Liver (tissue), 9 donors: ENCODE measurements around the gene RAD51B. TPM values are rescaled to one million over a fixed set of nuclear protein-coding genes. Genes with fewer than 3 reads are reported as not detected.
"Not testable (repeated sequence)": the region's sequence is repeated elsewhere in the genome, so short reads cannot be mapped to it uniquely, and the experiment has no call there.

Source experiments
- DNase-seq: peaks from one replicate; pipeline ENCODE4 v3.0.0-alpha.2; 2017; ENCODE audit warnings: low spot score
- H3K27ac ChIP-seq, 2 donors: one replicate each; pipeline ENCODE4 v1.7.0; 2013; ENCODE audit warnings: inconsistent platforms in 2 of 2, low read length in 2 of 2, control low read depth in 1 of 2, low read depth in 1 of 2, mild to moderate bottlenecking in 1 of 2
- H3K27me3 ChIP-seq, 4 donors: one replicate each; pipeline versions ENCODE4 v1.6.1 to v1.7.0; 2013; ENCODE audit warnings: low read length in 3 of 4, inconsistent platforms in 1 of 4, mild to moderate bottlenecking in 1 of 4, moderate library complexity in 1 of 4; ENCODE audit not compliant: control insufficient read depth in 4 of 4, insufficient read depth in 4 of 4
- H3K36me3 ChIP-seq, 4 donors: one replicate each; pipeline versions ENCODE4 v1.6.1 to v1.7.0; 2013; ENCODE audit warnings: low read length in 3 of 4, mild to moderate bottlenecking in 3 of 4, low read depth in 1 of 4, moderate library complexity in 1 of 4; ENCODE audit not compliant: control insufficient read depth in 4 of 4, insufficient read depth in 3 of 4
- H3K4me1 ChIP-seq, 4 donors: one replicate each; pipeline versions ENCODE4 v1.6.1 to v1.7.0; 2013; ENCODE audit warnings: low read length in 3 of 4, mild to moderate bottlenecking in 3 of 4, moderate library complexity in 1 of 4; ENCODE audit not compliant: control insufficient read depth in 4 of 4, insufficient read depth in 4 of 4
- H3K4me3 ChIP-seq, 3 donors: one replicate each; pipeline versions ENCODE4 v1.6.1 to v1.7.0; 2013; ENCODE audit warnings: low read length in 3 of 3, control low read depth in 1 of 3, low read depth in 1 of 3, mild to moderate bottlenecking in 1 of 3
- H3K9ac ChIP-seq, 2 donors: one replicate each; pipeline ENCODE4 v1.7.0; 2013; ENCODE audit warnings: low read length in 2 of 2, mild to moderate bottlenecking in 2 of 2, moderate library complexity in 2 of 2, control low read depth in 1 of 2, low read depth in 1 of 2
- H3K9me3 ChIP-seq, 4 donors: one replicate each; pipeline versions ENCODE4 v1.6.1 to v1.7.0; 2013; ENCODE audit warnings: low read length in 3 of 4; ENCODE audit not compliant: control insufficient read depth in 4 of 4
- HNF4A ChIP-seq, 2 donors: conservative IDR thresholded peaks; 2 replicates each; pipeline ENCODE4 v1.6.1; 2016; ENCODE audit warnings: antibody characterized with exemption in 2 of 2, mild to moderate bottlenecking in 2 of 2
- NR2F2 ChIP-seq: IDR thresholded peaks from 2 replicates; pipeline ENCODE4 v1.6.1; 2016; ENCODE audit warnings: antibody characterized with exemption
- RAD21 ChIP-seq, 2 donors: IDR thresholded peaks; 2 replicates each; pipeline ENCODE4 v1.6.1; 2016; ENCODE audit warnings: antibody characterized with exemption in 2 of 2, mild to moderate bottlenecking in 2 of 2
- RXRA ChIP-seq, 2 donors: IDR thresholded peaks; 2 replicates each; pipeline ENCODE4 v1.6.1; 2017 to 2018; ENCODE audit warnings: antibody characterized with exemption in 2 of 2, mild to moderate bottlenecking in 1 of 2
- SP1 ChIP-seq: IDR thresholded peaks from 2 replicates; pipeline ENCODE4 v1.6.1; 2018; ENCODE audit warnings: antibody characterized with exemption, mild to moderate bottlenecking
- TAF1 ChIP-seq: conservative IDR thresholded peaks from 2 replicates; pipeline ENCODE4 v1.6.1; 2016; ENCODE audit warnings: antibody characterized with exemption, mild to moderate bottlenecking
- WGBS: extraction: QIAGEN DNeasy Blood & Tissue Kit; methylation state at CpG from one replicate; pipeline ENCODE4 v1.1.7; 2013; 5-methylcytosine and 5-hydroxymethylcytosine counted together
- polyA plus RNA-seq, 2 donors: library from polyadenylated mRNA; stranded (reverse) in 1 of 2; unstranded in 1 of 2; fragments of 200-250 nt in 1 of 2; fragments of >200 nt in 1 of 2; fragmentation: Nextera tagmentation in 1 of 2; extraction: Ambion mirVana in 1 of 2; gene quantifications; one replicate each; pipeline versions ENCODE4 v1.2.1 to v1.2.3, GENCODE V29; 2013 to 2015
- total RNA-seq, 2 donors: library from RNA; depleted of rRNA; stranded (reverse); fragments of >200 nt; gene quantifications; one replicate each; pipeline ENCODE4 v1.2.3, GENCODE V29; 2014
- TF ChIP-seq, protein P1 (sequence below): IDR thresholded peaks from 2 replicates; pipeline ENCODE4 v1.6.1; 2016; ENCODE audit warnings: antibody characterized with exemption
- TF ChIP-seq, protein P2 (sequence below): IDR thresholded peaks from 2 replicates; pipeline ENCODE4 v1.6.1; 2016; ENCODE audit warnings: antibody characterized with exemption, mild to moderate bottlenecking
- TF ChIP-seq, protein P3 (sequence below): IDR thresholded peaks from 2 replicates; pipeline ENCODE4 v1.6.1; 2016; ENCODE audit warnings: antibody characterized with exemption
- donor health status: healthy.
- donor health status: healthy.
- donor health status: healthy.
- donor health status: healthy.
- donor health status: healthy.

RAD51B gene
- total and polyA plus RNA-seq, 4 donors, result 0.81 to 12.9 (median 2.4) TPM

DNA sequence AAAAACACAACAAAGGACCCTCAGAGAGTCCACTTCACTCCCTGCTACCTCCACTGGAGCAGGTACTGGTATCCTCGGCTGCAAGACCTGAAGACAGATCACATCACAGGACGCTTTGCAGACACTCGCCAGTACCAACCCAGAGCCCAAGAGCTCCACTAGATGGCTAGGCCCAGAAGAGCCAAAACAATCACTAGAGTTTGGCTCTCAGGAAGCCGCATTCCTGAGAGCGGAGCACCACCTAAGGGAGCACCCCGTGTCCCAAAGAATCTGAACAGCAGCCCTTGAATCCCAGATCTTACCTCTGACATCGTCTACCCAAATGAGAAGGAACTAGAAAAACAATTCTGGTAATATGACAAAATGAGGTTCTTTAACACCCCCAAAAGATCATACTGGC is 399.8 kb downstream of the RAD51B start:
- WGBS, result 95% methylated on average over 7 of the region's 7 CpGs

DNA sequence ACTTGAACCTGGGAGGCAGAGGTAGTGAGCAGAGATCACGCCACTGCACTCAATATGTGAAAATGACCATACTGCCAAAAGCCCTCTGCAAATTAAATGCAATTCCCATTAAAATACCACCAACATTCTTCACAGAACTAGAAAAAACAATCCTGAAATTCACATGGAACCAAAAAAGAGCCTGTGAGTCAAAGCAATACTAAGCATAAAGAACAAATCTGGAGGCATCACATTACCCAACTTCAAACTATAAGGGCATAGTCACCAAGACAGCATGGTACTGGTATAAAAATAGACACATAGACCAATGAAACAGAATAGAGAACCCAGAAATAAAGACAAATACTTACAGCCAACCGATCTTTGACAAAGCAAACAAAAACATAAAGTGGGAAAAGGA is 401.5 kb downstream of the RAD51B start:
- WGBS, result 94% methylated on average over 2 of the region's 2 CpGs
- H3K36me3 ChIP-seq, H3K9me3 ChIP-seq, H3K27me3 ChIP-seq, H3K4me3 ChIP-seq, H3K27ac ChIP-seq, H3K9ac ChIP-seq, DNase-seq, H3K4me1 ChIP-seq: not testable (repeated sequence)

More for the DNA sequence above, 399.8 kb downstream of the RAD51B start:
- Histone ChIP-seq H3K27ac (no peak overlapping the region), H3K4me1 (peaks cover 0 to 3% (median 2%) of the 10 kb centered on the region in 4 donors), H3K4me3 (no peak overlapping the region), H3K27me3 (no peaks in the 10 kb centered on the region), H3K9ac (no peak overlapping the region), H3K9me3 (no peaks in the 10 kb centered on the region), H3K36me3 (no peaks in the 10 kb centered on the region)
- TF ChIP-seq, protein P1, sequence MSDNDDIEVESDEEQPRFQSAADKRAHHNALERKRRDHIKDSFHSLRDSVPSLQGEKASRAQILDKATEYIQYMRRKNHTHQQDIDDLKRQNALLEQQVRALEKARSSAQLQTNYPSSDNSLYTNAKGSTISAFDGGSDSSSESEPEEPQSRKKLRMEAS, result no peak
- no peak for TF ChIP-seq SP1
- TF ChIP-seq, protein P2, sequence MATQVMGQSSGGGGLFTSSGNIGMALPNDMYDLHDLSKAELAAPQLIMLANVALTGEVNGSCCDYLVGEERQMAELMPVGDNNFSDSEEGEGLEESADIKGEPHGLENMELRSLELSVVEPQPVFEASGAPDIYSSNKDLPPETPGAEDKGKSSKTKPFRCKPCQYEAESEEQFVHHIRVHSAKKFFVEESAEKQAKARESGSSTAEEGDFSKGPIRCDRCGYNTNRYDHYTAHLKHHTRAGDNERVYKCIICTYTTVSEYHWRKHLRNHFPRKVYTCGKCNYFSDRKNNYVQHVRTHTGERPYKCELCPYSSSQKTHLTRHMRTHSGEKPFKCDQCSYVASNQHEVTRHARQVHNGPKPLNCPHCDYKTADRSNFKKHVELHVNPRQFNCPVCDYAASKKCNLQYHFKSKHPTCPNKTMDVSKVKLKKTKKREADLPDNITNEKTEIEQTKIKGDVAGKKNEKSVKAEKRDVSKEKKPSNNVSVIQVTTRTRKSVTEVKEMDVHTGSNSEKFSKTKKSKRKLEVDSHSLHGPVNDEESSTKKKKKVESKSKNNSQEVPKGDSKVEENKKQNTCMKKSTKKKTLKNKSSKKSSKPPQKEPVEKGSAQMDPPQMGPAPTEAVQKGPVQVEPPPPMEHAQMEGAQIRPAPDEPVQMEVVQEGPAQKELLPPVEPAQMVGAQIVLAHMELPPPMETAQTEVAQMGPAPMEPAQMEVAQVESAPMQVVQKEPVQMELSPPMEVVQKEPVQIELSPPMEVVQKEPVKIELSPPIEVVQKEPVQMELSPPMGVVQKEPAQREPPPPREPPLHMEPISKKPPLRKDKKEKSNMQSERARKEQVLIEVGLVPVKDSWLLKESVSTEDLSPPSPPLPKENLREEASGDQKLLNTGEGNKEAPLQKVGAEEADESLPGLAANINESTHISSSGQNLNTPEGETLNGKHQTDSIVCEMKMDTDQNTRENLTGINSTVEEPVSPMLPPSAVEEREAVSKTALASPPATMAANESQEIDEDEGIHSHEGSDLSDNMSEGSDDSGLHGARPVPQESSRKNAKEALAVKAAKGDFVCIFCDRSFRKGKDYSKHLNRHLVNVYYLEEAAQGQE, result no peak
- no peak for TF ChIP-seq HNF4A (conservative IDR thresholded peaks at IDR 0.05)
- peak in 1 of 2 donors; percentile 63 for TF ChIP-seq RAD21 (IDR thresholded peaks at IDR 0.05)
- TF ChIP-seq, protein P3, sequence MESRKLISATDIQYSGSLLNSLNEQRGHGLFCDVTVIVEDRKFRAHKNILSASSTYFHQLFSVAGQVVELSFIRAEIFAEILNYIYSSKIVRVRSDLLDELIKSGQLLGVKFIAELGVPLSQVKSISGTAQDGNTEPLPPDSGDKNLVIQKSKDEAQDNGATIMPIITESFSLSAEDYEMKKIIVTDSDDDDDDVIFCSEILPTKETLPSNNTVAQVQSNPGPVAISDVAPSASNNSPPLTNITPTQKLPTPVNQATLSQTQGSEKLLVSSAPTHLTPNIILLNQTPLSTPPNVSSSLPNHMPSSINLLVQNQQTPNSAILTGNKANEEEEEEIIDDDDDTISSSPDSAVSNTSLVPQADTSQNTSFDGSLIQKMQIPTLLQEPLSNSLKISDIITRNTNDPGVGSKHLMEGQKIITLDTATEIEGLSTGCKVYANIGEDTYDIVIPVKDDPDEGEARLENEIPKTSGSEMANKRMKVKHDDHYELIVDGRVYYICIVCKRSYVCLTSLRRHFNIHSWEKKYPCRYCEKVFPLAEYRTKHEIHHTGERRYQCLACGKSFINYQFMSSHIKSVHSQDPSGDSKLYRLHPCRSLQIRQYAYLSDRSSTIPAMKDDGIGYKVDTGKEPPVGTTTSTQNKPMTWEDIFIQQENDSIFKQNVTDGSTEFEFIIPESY, result no peak
- TF ChIP-seq NR2F2, result no peak
- no peak for DNase-seq

DNA sequence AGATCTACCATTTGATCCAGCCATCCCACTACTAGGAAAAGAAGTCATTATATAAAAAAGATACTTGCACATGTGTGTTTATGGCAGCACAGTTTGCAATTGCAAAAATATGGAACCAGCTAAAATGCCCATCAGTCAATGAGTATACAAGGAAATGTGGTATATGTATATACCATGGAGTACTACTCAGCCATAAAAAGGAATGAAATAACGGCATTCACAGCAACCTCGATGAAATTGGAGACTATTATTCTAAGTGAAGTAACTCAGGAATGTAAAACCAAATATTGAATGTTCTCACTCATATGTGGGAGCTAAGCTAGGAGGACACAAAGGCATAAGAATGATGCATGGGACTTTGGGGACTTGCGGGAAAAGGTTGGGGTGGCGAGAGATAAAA is 402.6 kb downstream of the RAD51B start:
- no peaks in the 10 kb centered on the region for H3K4me1 ChIP-seq
- 97% methylated on average over 4 of the region's 4 CpGs for WGBS
- no peak overlapping the region for H3K4me3 ChIP-seq
- no peak for TF ChIP-seq TAF1
- TF ChIP-seq RXRA (IDR thresholded peaks at IDR 0.05), result no peak
- DNase-seq, result no peak
- no peak overlapping the region for H3K27ac ChIP-seq
- no peaks in the 10 kb centered on the region for H3K36me3 ChIP-seq
- no peaks in the 10 kb centered on the region for H3K27me3 ChIP-seq
- no peak overlapping the region for H3K9ac ChIP-seq
- H3K9me3 ChIP-seq, result no peaks in the 10 kb centered on the region
